Thyroid gland (tissue), 4 donors: ENCODE results near the gene KRTAP12-3.

Source experiments
- POLR2A ChIP-seq, 2 donors: fragments of 450-650 bp; IDR thresholded peaks; one replicate each; pipeline ENCODE4 v1.6.1; 2017; ENCODE audit warnings: antibody characterized with exemption in 2 of 2, mild to moderate bottlenecking in 2 of 2, moderate library complexity in 1 of 2
- TF ChIP-seq, protein P1 (sequence below), 6 experiments: fragments of 200-600 bp in 3 of 6; fragments of 450-650 bp in 3 of 6; sonication (generic) in 3 of 6; IDR thresholded peaks; one replicate each; pipeline ENCODE4 v1.5.1; 2016 to 2019; ENCODE audit warnings: antibody characterized with exemption in 6 of 6, mild to moderate bottlenecking in 2 of 6, inconsistent platforms in 1 of 6, moderate library complexity in 1 of 6

DNA sequence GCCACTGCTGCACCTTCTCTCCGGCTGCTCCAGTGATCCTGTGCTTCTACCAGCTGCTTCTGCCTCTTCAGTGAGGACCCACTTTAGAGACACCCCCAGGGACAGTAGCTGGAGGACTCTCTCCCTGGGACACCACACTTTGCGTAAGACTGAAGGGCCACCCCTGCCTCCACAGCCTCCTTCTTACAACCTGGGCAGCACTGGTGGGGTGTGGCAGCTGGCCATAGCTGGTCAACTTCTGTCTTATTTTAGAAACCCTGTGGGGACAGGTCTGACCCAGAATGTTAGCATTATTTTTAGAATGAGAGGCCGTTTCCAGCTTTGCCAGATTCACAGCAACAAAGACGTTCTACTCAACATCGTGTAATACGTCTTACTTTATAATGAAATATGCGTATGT, 32.0 kb upstream of the KRTAP12-3 start:
- TF ChIP-seq POLR2A (IDR thresholded peaks at IDR 0.05) = no peak
- TF ChIP-seq, protein P1, sequence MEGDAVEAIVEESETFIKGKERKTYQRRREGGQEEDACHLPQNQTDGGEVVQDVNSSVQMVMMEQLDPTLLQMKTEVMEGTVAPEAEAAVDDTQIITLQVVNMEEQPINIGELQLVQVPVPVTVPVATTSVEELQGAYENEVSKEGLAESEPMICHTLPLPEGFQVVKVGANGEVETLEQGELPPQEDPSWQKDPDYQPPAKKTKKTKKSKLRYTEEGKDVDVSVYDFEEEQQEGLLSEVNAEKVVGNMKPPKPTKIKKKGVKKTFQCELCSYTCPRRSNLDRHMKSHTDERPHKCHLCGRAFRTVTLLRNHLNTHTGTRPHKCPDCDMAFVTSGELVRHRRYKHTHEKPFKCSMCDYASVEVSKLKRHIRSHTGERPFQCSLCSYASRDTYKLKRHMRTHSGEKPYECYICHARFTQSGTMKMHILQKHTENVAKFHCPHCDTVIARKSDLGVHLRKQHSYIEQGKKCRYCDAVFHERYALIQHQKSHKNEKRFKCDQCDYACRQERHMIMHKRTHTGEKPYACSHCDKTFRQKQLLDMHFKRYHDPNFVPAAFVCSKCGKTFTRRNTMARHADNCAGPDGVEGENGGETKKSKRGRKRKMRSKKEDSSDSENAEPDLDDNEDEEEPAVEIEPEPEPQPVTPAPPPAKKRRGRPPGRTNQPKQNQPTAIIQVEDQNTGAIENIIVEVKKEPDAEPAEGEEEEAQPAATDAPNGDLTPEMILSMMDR (IDR thresholded peaks at IDR 0.05) = no peak
